ENCODE measurements around the gene ZNF710. TPM values are rescaled to one million over a fixed set of nuclear protein-coding genes. Genes with fewer than 3 reads are reported as not detected.

Gene ZNF710
- total RNA-seq, 1 donor from 2014 or later, result 26.9 TPM

- no peak for FAIRE-seq
- Mint-ChIP-seq H3K4me3 (ENCODE audit: unreplicated experiment) (no peak overlapping the region), H3K27ac (ENCODE audit: unreplicated experiment) (no peak overlapping the region), H3K9me3 (ENCODE audit: unreplicated experiment) (peaks cover 7% of the 10 kb centered on the region), H3K27me3 (ENCODE audit: low read depth, unreplicated experiment) (peaks cover 15% of the 10 kb centered on the region), H3K36me3 (ENCODE audit: low read depth, unreplicated experiment) (no peaks in the 10 kb centered on the region), H3K4me1 (ENCODE audit: low read depth, unreplicated experiment) (no peaks in the 10 kb centered on the region)
- Histone ChIP-seq H3K9me3 (ENCODE audit: insufficient read depth, low read depth, low read length) (peaks cover 2% of the 10 kb centered on the region), H3K36me3 (ENCODE audit: insufficient read depth, low read length) (no peaks in the 10 kb centered on the region), H3K79me2 (ENCODE audit: insufficient read depth, low read length) (no peaks in the 10 kb centered on the region), H3K4me3 (ENCODE audit: insufficient read depth, low read depth, low read length) (no peak overlapping the region), H3K4me1 (ENCODE audit: insufficient read depth, low read length) (no peaks in the 10 kb centered on the region), H2AFZ (ENCODE audit: low read depth, low read length) (no peak overlapping the region), H3K9ac (ENCODE audit: low read length) (no peak overlapping the region), H3K27me3 (ENCODE audit: insufficient read depth, low read length) (peaks cover 16% of the 10 kb centered on the region), H3K4me2 (ENCODE audit: low read length) (no peak overlapping the region), H4K20me1 (ENCODE audit: insufficient read depth, low read length) (no peaks in the 10 kb centered on the region), H3K27ac (ENCODE audit: low read depth, low read length) (no peak overlapping the region)
- no peak for DNase-seq (ENCODE audit: low read depth)
- no peak for TF ChIP-seq EZH2 (IDR thresholded peaks at IDR 0.05; ENCODE audit: insufficient read depth, low read length)
- TF ChIP-seq, protein P1, sequence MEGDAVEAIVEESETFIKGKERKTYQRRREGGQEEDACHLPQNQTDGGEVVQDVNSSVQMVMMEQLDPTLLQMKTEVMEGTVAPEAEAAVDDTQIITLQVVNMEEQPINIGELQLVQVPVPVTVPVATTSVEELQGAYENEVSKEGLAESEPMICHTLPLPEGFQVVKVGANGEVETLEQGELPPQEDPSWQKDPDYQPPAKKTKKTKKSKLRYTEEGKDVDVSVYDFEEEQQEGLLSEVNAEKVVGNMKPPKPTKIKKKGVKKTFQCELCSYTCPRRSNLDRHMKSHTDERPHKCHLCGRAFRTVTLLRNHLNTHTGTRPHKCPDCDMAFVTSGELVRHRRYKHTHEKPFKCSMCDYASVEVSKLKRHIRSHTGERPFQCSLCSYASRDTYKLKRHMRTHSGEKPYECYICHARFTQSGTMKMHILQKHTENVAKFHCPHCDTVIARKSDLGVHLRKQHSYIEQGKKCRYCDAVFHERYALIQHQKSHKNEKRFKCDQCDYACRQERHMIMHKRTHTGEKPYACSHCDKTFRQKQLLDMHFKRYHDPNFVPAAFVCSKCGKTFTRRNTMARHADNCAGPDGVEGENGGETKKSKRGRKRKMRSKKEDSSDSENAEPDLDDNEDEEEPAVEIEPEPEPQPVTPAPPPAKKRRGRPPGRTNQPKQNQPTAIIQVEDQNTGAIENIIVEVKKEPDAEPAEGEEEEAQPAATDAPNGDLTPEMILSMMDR (IDR thresholded peaks at IDR 0.05; ENCODE audit: insufficient read depth, low read depth, low read length), result no peak
These were observed 17.1 kb upstream of the ZNF710 start for GRCh38 chr15:89984001-89984400.

- DNase-seq (ENCODE audit: low read depth) (no peak), FAIRE-seq (no peak)
- no peak overlapping the region for H3K4me2 ChIP-seq (ENCODE audit: low read length)
- H3K36me3 Mint-ChIP-seq (ENCODE audit: low read depth, unreplicated experiment), result no peaks in the 10 kb centered on the region
- H3K27ac Mint-ChIP-seq (ENCODE audit: unreplicated experiment), result no peak overlapping the region
- peaks cover 16% of the 10 kb centered on the region for H3K27me3 ChIP-seq (ENCODE audit: insufficient read depth, low read length)
- H4K20me1 ChIP-seq (ENCODE audit: insufficient read depth, low read length), result no peaks in the 10 kb centered on the region
- H2AFZ ChIP-seq (ENCODE audit: low read depth, low read length), result no peak overlapping the region
- no peak for TF ChIP-seq EZH2 (IDR thresholded peaks at IDR 0.05; ENCODE audit: insufficient read depth, low read length)
- TF ChIP-seq, protein P1 (IDR thresholded peaks at IDR 0.05; ENCODE audit: insufficient read depth, low read depth, low read length), result no peak
- peaks cover 7% of the 10 kb centered on the region for H3K9me3 Mint-ChIP-seq (ENCODE audit: unreplicated experiment)
- no peak overlapping the region for H3K9ac ChIP-seq (ENCODE audit: low read length)
- H3K4me3 Mint-ChIP-seq (ENCODE audit: unreplicated experiment), result no peak overlapping the region
- peaks cover 2% of the 10 kb centered on the region for H3K9me3 ChIP-seq (ENCODE audit: insufficient read depth, low read depth, low read length)
- H3K4me1 ChIP-seq (ENCODE audit: insufficient read depth, low read length), result no peaks in the 10 kb centered on the region
- H3K27ac ChIP-seq (ENCODE audit: low read depth, low read length), result no peak overlapping the region
- H3K36me3 ChIP-seq (ENCODE audit: insufficient read depth, low read length), result no peaks in the 10 kb centered on the region
- no peaks in the 10 kb centered on the region for H3K79me2 ChIP-seq (ENCODE audit: insufficient read depth, low read length)
- no peaks in the 10 kb centered on the region for H3K4me1 Mint-ChIP-seq (ENCODE audit: low read depth, unreplicated experiment)
- H3K4me3 ChIP-seq (ENCODE audit: insufficient read depth, low read depth, low read length), result no peak overlapping the region
- peaks cover 15% of the 10 kb centered on the region for H3K27me3 Mint-ChIP-seq (ENCODE audit: low read depth, unreplicated experiment)
These were observed 16.6 kb upstream of the ZNF710 start for GRCh38 chr15:89984421-89985010.

DNA sequence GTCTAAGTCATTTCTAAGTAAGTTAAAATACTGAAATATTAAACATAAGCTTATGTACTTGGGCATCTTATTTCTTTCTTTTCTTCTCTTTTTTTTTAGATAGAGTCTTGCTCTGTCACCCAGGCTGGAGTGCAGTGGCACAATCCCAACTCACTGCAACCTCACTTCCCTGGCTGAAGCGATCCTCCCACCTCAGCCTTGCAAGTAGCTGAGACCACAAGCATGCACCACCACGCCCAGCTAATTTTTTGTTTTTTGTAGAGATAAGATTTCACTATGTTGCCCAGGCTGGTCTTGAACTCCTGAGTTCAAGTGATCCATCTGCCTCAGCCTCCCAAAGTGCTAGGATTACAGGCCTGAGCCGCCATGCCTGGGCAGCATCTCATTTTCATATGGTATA is 16.0 kb upstream of the ZNF710 start:
- Histone ChIP-seq H3K9ac (ENCODE audit: low read length) (no peak overlapping the region), H4K20me1 (ENCODE audit: insufficient read depth, low read length) (no peaks in the 10 kb centered on the region), H3K27me3 (ENCODE audit: insufficient read depth, low read length) (peaks cover 16% of the 10 kb centered on the region), H3K4me3 (ENCODE audit: insufficient read depth, low read depth, low read length) (no peak overlapping the region), H3K27ac (ENCODE audit: low read depth, low read length) (no peak overlapping the region), H3K79me2 (ENCODE audit: insufficient read depth, low read length) (no peaks in the 10 kb centered on the region), H3K36me3 (ENCODE audit: insufficient read depth, low read length) (no peaks in the 10 kb centered on the region), H3K4me2 (ENCODE audit: low read length) (no peak overlapping the region), H2AFZ (ENCODE audit: low read depth, low read length) (no peak overlapping the region), H3K9me3 (ENCODE audit: insufficient read depth, low read depth, low read length) (peaks cover 2% of the 10 kb centered on the region), H3K4me1 (ENCODE audit: insufficient read depth, low read length) (no peaks in the 10 kb centered on the region)
- TF ChIP-seq, protein P1 (IDR thresholded peaks at IDR 0.05; ENCODE audit: insufficient read depth, low read depth, low read length), result no peak
- no peak for TF ChIP-seq EZH2 (IDR thresholded peaks at IDR 0.05; ENCODE audit: insufficient read depth, low read length)
- no peak for DNase-seq (ENCODE audit: low read depth)
- peaks cover 15% of the 10 kb centered on the region for H3K27me3 Mint-ChIP-seq (ENCODE audit: low read depth, unreplicated experiment)
- FAIRE-seq, result no peak
- no peak overlapping the region for H3K4me3 Mint-ChIP-seq (ENCODE audit: unreplicated experiment)
- no peaks in the 10 kb centered on the region for H3K4me1 Mint-ChIP-seq (ENCODE audit: low read depth, unreplicated experiment)
- peaks cover 7% of the 10 kb centered on the region for H3K9me3 Mint-ChIP-seq (ENCODE audit: unreplicated experiment)
- no peaks in the 10 kb centered on the region for H3K36me3 Mint-ChIP-seq (ENCODE audit: low read depth, unreplicated experiment)
- H3K27ac Mint-ChIP-seq (ENCODE audit: unreplicated experiment), result no peak overlapping the region
